Endothelial cell of umbilical vein (primary cell): ENCODE measurements around the gene ARSD.

ENCODE experiments used
- CTCF ChIP-seq, 2 donors: IDR thresholded peaks; 1 replicate in 1 of 2; 2 replicates in 1 of 2; pipeline ENCODE4 v1.5.1; 2011; ENCODE audit warnings: low read length in 2 of 2, mild to moderate bottlenecking in 2 of 2, moderate library complexity in 2 of 2, control low read depth in 1 of 2, inconsistent platforms in 1 of 2, low read depth in 1 of 2; ENCODE audit not compliant: insufficient read depth in 1 of 2; ENCODE audit errors: extremely low read depth in 1 of 2
- FOS ChIP-seq: IDR thresholded peaks from 2 replicates; pipeline ENCODE4 v1.6.1; 2011; ENCODE audit warnings: mild to moderate bottlenecking, low read length, moderate library complexity, borderline replicate concordance; ENCODE audit not compliant: insufficient read depth
- POLR2A ChIP-seq: IDR thresholded peaks from 2 replicates; pipeline ENCODE4 v1.6.1; 2012; ENCODE audit warnings: low read depth, mild to moderate bottlenecking, control low read depth, low read length

- TF ChIP-seq CTCF (IDR thresholded peaks at IDR 0.05; ENCODE audit: extremely low read depth in 1 of 2, insufficient read depth in 1 of 2, low read depth in 1 of 2, low read length in 2 of 2), result no peak
- no peak for TF ChIP-seq POLR2A
- no peak for TF ChIP-seq FOS
These were observed 21.8 kb downstream of the ARSD start for GRCh38 chrX:2907295-2907694.
